HG03457 (cell line): ENCODE data around the gene HTT.

Experiments used
- ATAC-seq: cut with Tn5 transposase; IDR thresholded peaks from one replicate; pipeline ENCODE4 v1.9.1; 2021; ENCODE audit warnings: moderate number of reproducible peaks; ENCODE audit not compliant: unreplicated experiment

Gene HTT

DNA sequence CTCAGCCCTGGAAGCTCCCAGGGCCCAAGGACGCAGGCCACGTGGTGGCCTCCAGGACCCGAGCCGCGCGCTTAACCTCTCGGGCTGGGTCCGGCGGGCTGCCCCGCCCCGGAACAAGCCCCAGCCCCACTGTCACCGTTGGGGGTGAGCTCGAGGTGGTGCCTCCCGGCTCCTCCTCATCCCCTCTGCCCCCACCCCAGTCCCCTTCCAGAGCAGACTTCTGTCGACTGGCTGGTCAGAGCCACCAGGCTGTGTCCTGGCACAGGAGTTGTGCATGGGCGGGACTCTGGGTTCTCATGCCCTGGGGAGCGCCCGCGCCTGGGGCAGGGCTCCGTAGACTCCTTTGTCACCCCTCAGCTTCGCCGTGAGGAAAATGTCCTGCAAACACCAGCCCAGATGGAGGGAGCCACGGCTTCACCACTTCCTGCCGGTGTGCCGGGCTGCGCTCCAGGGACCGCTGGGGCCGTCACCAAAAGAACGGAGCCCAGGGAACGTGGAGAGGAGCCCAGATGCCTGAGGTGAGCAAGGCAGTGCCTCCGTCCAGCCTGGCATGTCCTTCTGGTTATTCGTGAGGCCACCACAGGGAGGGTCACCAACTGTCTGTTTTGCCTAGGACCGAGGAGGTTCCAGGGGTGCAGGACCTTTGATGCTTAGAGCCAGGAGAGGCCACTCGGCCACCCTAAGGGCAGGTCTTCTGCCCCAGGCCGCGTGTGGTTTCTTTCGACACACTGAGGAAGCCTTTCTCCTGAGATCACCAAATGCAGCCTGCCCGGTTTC, 211.3 kb downstream of the HTT start:
- ATAC-seq: peak; percentile 82

DNA sequence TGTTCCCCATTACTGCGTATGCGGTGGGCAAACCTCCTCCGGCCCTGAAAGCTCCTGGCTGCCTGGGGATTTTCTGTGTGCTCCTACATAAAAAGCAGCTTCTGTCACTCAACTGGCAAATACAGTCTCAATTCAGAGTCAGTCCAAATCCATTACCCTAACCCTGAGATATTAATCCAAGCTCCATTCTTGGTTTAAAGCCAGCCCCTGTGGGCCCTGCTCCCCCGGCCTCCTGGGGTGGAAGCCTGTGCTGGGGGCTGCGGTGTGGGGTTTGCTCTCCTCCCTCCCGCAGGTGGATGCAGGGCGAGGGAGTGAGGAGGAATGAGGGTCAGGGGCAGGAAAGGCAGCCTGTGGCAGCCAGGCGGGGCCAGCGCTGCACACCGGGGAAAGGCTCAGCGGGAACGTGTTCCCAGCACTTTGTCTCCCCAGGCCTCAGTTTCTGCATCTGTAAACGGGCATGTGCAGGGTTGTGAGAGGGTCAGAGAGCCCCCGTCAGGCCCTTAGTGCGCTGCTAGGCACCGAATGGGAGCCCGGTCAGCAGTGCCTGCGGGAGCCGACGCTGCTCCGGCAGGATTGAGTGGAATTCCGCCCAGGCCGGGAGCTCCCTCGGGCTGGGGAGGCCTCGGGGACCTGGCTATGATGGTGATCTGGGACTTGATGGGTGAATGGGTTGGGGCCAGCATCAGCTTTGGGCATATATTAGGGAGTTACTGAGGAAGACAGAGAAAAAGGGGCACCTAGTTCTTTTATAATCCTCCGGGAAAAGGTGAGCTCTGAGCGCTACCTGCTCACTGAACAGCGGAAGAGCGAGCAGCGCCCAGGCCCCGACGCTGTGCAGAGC, 212.1 kb downstream of the HTT start:
- ATAC-seq: no peak

DNA sequence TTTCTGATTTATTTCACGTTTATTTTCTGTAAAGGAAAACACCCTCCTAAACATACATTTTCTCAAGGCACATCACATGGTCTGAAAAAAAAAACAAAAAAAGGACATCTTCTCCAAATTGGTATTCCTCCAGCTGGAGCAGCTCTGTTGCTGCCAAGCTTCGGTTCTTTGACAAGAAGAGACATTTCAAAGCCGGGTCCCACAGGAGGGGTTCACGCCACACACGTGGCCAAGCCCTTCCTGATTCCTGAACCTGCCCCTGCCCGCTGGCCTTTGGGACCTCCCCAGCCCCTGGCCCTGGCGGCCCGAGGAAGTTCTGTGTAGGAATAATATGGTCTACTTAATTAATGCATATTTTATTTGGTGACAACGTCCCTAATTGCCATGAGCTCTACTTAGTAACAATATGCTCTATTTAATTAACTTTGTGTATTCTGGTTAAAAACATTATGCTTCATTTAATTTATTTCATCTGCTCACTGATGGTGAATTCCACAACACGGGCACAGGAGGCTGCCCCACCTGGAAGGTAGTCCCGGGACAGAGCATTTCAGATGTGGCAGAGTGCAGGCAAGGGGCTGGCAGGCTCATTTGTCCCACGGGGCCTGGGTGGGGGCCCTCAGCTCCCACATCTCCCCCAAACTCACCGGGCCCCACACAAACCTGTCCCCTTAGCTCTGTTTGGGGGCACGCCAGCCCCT, 212.9 kb downstream of the HTT start:
- ATAC-seq: no peak

DNA sequence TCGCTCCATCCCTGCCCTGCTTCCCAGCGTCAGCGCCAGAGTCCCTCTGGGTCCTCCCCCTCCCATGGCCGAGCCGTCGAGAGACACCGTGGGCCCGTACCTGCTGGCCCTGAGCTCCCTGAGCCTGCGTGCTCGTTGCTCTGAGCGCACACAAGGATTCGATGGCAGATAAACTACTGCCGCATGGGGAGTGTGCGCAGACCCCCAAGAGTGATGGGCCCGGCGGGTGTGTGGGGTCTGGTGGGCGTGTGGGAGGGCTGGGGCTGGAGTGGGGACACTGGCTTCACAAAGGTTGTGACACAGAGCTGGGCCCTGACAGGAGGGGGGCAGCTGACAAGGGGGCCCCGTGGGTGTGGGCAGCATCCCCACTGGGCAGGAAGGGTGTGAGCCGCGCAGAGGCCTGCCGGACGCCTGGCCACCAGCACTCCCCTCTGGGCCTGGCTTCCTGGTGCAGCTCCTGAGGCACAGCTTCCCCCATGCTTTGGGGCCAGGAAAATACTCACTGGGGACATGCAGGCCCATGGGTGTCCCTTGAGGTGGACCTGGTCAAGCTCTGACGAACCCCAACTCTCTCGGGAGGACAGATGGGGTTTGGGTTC, 213.6 kb downstream of the HTT start:
- ATAC-seq: no peak

DNA sequence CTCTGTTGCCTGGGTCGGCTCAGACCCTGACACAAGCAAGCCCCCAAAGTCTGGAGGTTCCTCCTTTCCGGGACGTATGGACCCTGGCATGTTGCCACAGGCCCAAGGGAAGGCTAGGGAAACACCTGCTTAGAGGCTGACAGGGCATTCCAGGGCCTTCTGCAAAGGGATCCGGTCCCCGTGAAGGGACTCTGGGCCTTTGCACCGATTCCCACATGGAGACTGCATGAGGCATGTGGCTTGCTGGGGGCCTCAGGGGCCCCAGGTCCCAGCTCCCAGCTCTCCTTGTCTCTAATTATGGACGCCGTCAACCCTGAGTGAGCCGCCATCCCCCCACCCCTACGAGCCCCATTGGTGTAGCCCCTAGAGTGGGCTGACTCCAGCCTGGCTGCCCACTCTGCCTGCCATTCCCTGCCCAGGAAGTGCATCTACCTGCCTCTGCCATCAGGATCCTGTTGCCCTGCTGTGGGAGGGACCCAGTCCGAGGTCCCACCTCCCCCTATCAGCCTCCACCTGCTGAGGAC, 214.2 kb downstream of the HTT start:
- no peak for ATAC-seq

DNA sequence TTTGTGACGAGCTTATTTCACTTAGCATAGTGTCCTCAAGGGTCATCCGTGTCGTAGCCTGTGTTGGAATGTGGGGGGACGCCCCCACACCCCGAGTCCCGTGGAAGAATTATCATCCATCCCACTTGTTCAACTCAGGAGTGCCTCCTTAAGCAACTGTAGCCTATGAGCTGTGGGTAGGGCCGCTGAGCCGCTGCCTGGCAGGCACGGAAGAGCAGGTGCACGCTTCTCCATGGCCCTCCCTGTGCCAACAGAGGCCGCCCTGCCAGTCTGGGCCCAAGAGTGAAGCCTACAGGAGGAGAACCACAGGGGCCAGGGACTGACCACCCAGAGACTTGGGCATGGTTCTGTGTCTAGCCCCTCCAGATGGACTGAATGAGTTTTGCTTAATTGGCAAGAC, 216.0 kb downstream of the HTT start:
- ATAC-seq: no peak

DNA sequence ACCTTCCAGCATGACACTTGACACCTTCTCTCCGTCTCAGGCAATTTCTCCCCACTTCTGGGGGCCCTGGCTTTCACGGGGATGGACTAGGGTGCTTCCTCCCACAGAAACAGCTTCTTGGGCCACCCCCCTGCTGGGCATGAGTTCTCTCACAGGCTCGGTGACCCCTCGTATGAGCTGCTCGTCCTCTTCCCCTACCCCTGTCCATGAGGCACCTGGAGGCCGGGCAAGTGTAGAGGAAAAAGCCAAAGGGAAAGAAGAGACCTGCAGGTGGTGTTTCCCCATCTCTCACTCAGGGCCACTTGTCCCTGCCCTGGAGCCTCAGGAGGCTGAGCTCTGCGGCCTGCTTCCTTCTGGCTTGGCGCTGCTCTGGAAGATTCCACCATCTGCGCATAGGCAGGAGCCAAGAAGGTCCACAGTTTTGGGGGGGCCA, 216.4 kb downstream of the HTT start:
- ATAC-seq: no peak

DNA sequence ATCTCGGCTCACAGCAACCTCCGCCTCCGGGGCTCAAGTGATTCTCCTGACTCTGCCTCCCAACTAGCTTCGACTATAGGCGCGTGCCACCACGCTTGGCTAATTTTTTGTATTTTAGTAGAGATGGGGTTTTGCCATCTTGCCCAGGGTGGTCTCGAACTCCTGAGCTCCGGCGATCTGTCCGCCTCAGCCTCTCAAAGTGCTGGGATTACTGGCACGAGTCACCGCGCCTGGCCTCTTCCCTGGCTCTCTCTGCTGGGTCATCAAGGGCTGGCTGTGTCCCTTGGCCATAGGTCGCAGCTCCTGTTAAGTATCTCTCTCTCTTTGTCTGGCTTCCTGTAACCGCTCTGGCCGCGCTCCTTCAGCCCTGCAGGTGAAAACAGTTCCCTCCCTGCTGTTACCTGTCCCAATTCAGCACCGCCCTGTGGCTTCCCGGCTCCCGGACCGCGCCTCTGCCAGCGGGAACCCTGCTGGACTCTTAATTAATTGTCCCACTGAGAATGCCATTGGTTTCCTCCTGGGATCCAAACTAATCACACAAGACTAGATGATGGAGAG, 217.0 kb downstream of the HTT start:
- no peak for ATAC-seq

DNA sequence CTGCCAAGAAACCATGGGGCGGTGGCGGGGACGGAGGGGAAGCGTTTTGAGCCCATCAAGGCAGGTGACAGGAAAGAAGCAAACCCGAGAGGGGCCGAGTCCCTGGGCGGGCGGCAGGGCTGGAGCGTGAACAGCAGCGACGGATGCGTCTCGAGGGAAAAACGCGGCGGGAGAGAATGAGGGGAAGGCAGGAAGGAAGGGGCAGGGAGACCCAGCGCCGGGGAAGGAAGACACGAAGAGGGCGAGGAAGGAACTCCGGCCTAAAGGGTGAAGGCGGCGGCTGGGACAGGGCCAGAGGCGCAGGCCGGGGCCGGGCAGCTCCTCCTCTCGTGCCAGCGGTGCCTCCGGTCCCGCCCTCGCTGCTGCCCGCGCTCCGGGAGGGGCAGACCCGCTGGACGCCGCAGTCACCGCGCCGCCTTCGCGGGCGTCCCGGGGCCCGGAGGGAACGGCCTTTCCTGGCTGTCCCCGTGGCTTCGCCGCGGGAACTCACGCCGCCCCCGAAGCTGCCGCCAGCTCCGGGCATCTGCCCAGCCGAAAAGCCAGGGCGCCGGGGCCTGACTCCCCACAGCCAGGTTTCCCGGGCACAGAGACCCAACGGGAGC, 217.6 kb downstream of the HTT start:
- ATAC-seq: no peak

DNA sequence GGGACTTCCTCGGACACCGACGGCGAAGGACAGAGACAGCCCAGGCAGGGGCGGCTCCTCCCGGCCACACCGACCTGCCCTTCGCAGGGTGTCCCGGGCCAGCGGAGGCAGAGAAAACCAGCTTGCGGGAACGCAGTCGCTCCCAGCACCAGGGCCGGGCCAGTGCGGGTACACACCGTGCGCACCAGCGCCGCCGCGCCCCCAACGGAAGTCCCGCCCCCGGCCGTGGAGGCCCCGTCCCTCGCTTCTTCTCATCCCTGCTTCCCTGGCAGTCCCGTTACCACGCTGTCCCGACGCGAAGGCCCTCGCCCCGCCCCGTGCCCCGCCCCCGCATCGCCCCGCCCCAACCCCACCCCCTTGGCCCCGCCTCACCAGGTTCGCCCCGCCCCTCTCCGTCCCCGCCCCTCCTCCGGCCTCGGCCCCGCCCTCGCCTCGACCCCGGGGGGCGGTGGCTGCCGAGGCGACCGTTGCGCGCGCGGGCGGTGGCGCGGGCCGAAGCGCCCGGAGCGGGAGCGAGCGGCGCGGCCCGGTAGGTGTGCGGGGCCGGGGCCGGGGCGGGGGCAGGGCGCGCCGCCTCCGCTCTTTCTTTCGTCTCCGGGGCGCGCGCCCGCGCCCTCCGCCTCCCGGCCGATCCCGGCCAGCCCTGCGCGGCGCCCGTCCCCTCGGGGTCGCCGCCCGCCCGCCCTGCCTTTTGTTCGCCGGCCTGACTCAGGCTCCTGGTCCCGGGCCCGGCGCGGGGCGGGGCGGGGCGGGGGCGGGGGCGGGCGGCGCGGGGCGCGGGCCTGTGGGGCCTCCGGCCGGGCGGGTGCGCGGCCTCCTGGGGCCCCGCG, 218.3 kb downstream of the HTT start, which contains the start of gene RGS12:
TSS of gene RGS12 (plus strand) at position 451 of the 830 bp plus-strand sequence. CDS start 23,150 bp downstream, outside the sequence.
- ATAC-seq: peak; percentile 67
